HEK293T (cell line): ENCODE results near the gene DNMT1.

Experiments
- CTCF ChIA-PET: fragments of 350-600 bp; formaldehyde crosslinking; extraction: SDS; loops from one replicate; lab custom pipeline; 2021; ENCODE audit warnings: antibody characterized with exemption, inconsistent platforms; lab: Yijun Ruan, JAX
- POLR2A ChIA-PET: fragments of 350-600 bp; formaldehyde crosslinking; extraction: SDS; loops from one replicate; lab custom pipeline; 2020; ENCODE audit warnings: antibody characterized with exemption, inconsistent platforms; lab: Yijun Ruan, JAX
- DNase-seq: peaks from one replicate; pipeline ENCODE4 v3.0.0; 2012; ENCODE audit warnings: mixed read lengths; ENCODE audit errors: extremely low spot score
- ARNT ChIP-seq: fragments of 450-650 bp; IDR thresholded peaks from 2 replicates; pipeline ENCODE4 v1.6.1; 2017; ENCODE audit warnings: mild to moderate bottlenecking
- BHLHE40 ChIP-seq: fragments of 450-650 bp; IDR thresholded peaks from 2 replicates; pipeline ENCODE4 v1.6.1; 2016; ENCODE audit warnings: mild to moderate bottlenecking, moderate library complexity, borderline replicate concordance
- CTBP1 ChIP-seq: fragments of 450-650 bp; IDR thresholded peaks from 2 replicates; pipeline ENCODE4 v1.6.1; 2016; ENCODE audit warnings: borderline replicate concordance
- ELF4 ChIP-seq: fragments of 450-650 bp; IDR thresholded peaks from 2 replicates; pipeline ENCODE4 v1.6.1; 2017; ENCODE audit warnings: antibody characterized with exemption
- FOXA1 ChIP-seq: fragments of 450-650 bp; IDR thresholded peaks from 2 replicates; pipeline ENCODE4 v1.6.1; 2016; ENCODE audit warnings: mild to moderate bottlenecking
- FOXK2 ChIP-seq: fragments of 450-650 bp; IDR thresholded peaks from 2 replicates; pipeline ENCODE4 v1.6.1; 2016; ENCODE audit warnings: mild to moderate bottlenecking
- FOXM1 ChIP-seq: fragments of 450-650 bp; IDR thresholded peaks from 2 replicates; pipeline ENCODE4 v1.6.1; 2017; ENCODE audit warnings: mild to moderate bottlenecking, borderline replicate concordance
- HDGF ChIP-seq: fragments of 450-650 bp; IDR thresholded peaks from 2 replicates; pipeline ENCODE4 v1.6.1; 2017; ENCODE audit warnings: antibody characterized with exemption, borderline replicate concordance
- L3MBTL2 ChIP-seq: fragments of 450-650 bp; conservative IDR thresholded peaks from 2 replicates; pipeline ENCODE4 v1.6.1; 2016; ENCODE audit warnings: mild to moderate bottlenecking
- LEF1 ChIP-seq: fragments of 450-650 bp; IDR thresholded peaks from 2 replicates; pipeline ENCODE4 v1.6.1; 2017; ENCODE audit warnings: mild to moderate bottlenecking, borderline replicate concordance
- NFRKB ChIP-seq: fragments of 450-650 bp; IDR thresholded peaks from 2 replicates; pipeline ENCODE4 v1.6.1; 2016; ENCODE audit warnings: mild to moderate bottlenecking, moderate library complexity
- PKNOX1 ChIP-seq: fragments of 450-650 bp; IDR thresholded peaks from 2 replicates; pipeline ENCODE4 v1.6.1; 2016
- SP1 ChIP-seq: fragments of 450-650 bp; IDR thresholded peaks from 2 replicates; pipeline ENCODE4 v1.6.1; 2017
- SUZ12 ChIP-seq: fragments of 450-650 bp; IDR thresholded peaks from 2 replicates; pipeline ENCODE4 v1.6.1; 2016; ENCODE audit warnings: mild to moderate bottlenecking
- TARDBP ChIP-seq: fragments of 450-650 bp; IDR thresholded peaks from 2 replicates; pipeline ENCODE4 v1.6.1; 2016
- ZNF384 ChIP-seq: fragments of 450-650 bp; IDR thresholded peaks from 2 replicates; pipeline ENCODE4 v1.6.1; 2016

The DNMT1 gene

GRCh38 chr19:10088949-10089554, 105.7 kb downstream of the DNMT1 start:
- POLR2A ChIA-PET = no interaction called here
- DNase-seq = no peak
- TF ChIP-seq HDGF (no peak), FOXM1 (no peak), SUZ12 (no peak), CTBP1 (no peak), FOXK2 (no peak), SP1 (no peak), PKNOX1 (no peak), ELF4 (no peak), L3MBTL2 (no peak), TARDBP (no peak), ARNT (no peak), FOXA1 (no peak), ZNF384 (no peak), LEF1 (no peak), NFRKB (no peak), BHLHE40 (no peak)
- CTCF ChIA-PET = no interaction called here

DNA sequence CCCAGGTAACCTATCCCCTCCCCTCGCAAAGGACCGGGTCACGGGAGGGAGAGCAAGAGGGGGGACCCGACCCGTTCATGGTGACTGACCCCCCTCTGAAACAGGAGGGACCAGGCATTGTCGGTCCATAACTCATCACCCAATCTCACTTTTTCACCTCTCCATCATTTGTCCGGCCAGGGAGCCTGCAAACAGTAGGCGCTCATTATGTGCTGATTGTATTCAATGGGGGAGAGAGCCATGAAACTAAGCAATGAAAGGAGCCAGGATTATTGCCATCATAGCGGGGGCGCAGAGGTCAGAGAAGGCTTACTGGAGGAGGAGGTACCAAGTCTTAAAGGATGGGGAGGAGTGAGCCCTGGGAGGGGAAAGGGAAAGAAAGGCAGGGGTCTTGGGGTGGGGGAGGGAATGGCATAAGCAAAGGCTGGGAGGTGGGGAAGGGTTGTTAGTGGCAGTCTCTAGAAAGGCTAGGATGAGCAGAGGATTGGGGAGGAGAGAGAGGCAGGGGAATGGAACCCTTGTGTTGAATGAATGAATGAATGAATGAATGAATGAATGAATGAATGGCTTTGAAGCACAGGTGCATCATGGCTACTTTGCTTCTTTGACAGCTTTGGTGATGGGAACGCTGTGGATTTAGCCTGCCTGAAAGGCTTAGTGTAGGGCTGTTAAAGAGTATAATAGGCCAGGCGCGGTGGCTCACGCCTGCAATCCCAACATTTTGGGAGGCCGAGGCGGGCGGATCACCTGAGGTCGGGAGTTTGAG, 107.3 kb downstream of the DNMT1 start:
- TF ChIP-seq TARDBP = no peak
- TF ChIP-seq SUZ12 = no peak
- TF ChIP-seq L3MBTL2 = no peak
- TF ChIP-seq FOXA1 = no peak
- no peak for TF ChIP-seq BHLHE40
- ChIA-PET POLR2A (no interaction called here), CTCF (no interaction called here)
- no peak for DNase-seq

DNA sequence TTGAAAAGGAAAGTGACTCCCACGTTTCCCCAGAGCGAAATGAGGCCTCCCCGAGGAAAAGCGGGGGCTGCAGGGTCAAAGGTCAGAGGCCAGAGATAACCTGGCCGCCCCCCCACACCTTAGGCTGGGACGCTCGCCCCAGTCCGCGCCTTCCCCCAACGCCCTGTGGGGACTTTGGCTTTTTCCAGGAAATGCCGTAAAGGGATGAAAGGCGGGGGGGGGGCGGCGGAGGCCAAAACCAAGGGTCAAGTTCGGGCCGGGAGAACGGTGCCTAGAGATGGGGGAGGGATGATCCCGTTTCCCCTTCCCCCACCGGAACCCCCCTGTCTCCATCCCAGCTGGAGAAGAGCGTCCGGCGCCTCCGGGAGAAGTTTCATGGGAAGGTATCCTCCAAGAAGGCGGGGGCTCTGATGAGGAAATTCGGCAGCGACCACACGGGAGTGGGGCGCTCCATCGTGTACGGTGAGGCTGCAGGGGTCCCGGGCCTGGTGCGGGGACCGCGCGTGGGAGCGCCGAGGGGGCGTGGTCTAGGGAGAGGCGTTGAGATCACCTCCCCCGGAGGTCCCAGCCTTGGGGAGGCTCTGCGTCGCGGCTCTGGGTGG, 108.1 kb downstream of the DNMT1 start:
- CTCF ChIA-PET = no interaction called here

GRCh38 chr19:10085641-10086590, 108.8 kb downstream of the DNMT1 start, which contains the start of gene SHFL:
SHFL (plus strand) TSS chr19:10086317; CDS start chr19:10086428, 111 bp downstream.
- ChIA-PET CTCF (no interaction called here), POLR2A (no interaction called here)
- no peak for DNase-seq
- TF ChIP-seq CTBP1 (no peak), NFRKB (no peak), FOXA1 (no peak), SUZ12 (no peak), PKNOX1 (no peak), ELF4 (no peak), ARNT (no peak), TARDBP (no peak), ZNF384 (no peak)

More for the DNA sequence above, 108.1 kb downstream of the DNMT1 start:
- POLR2A ChIA-PET = no interaction called here
- DNase-seq = no peak
- TF ChIP-seq NFRKB (no peak), TARDBP (no peak), FOXM1 (no peak), FOXA1 (no peak), BHLHE40 (no peak), L3MBTL2 (no peak), ZNF384 (no peak), SP1 (no peak)

GRCh38 chr19:10084803-10085202, 110.0 kb downstream of the DNMT1 start:
- no peak for TF ChIP-seq FOXK2
- no peak for TF ChIP-seq BHLHE40
- TF ChIP-seq SP1 = no peak
- TF ChIP-seq TARDBP = no peak
- no peak for TF ChIP-seq FOXA1
- TF ChIP-seq CTBP1 = no peak
- no peak for TF ChIP-seq ELF4
- TF ChIP-seq L3MBTL2 = no peak
- no peak for TF ChIP-seq ARNT
- TF ChIP-seq ZNF384 = no peak
- no peak for TF ChIP-seq NFRKB
- no peak for TF ChIP-seq HDGF
- TF ChIP-seq FOXM1 = no peak
- TF ChIP-seq PKNOX1 = no peak
- TF ChIP-seq LEF1 = no peak
- TF ChIP-seq SUZ12 = no peak
- DNase-seq = no peak
- ChIA-PET CTCF (interaction anchor here (0.6 kb wide), 1 partner anchor 14 kb away, joined by 3 read pairs; no protein-coding TSS in a partner anchor), POLR2A (interaction anchor here (2.4 kb wide), 1 partner anchor 11 kb away, joined by 7 read pairs; no protein-coding TSS in a partner anchor)
